Measurements from ENCODE around the gene DACH1.

DNA sequence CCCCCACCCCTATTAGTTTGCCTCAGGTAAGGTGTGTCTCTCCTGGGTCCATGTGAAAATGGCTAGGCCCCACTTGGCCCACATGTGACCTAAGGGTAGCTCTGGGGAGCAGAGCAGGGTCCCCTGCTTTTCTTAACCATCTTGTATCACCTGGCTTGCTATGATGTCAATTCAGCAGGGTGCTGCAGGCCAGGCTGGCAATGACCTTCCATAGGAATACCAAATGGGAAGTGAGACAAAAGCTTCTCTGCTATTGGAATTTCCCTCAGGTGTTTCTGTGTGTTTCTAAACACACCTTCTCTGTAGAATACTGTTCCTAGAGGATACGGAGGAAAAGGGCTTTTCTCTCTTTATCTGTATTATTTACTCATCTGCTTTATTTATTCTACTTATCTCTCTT is 35.7 kb upstream of the DACH1 start:
- TF ChIP-seq CTCF (conservative IDR thresholded peaks at IDR 0.05; ENCODE audit: low read depth, low read length) (no peak), EZH2 (IDR thresholded peaks at IDR 0.05; ENCODE audit: low read length, unreplicated experiment) (no peak), EZH2phosphoT487 (IDR thresholded peaks at IDR 0.05; ENCODE audit: borderline replicate concordance, low read length) (no peak)

Measured in PC-3 (cell line).